SKM-1 (cell line): ENCODE results near the gene GJC1.

ENCODE experiments used
- DNase-seq: peaks from one replicate; lab custom pipeline; 2025; ENCODE audit not compliant: unreplicated experiment; lab: John Stamatoyannopoulos, UW

Gene GJC1

GRCh38 chr17:44779211-44780025, 50.7 kb downstream of the GJC1 start:
- peak; percentile 20 for DNase-seq

- no peak for DNase-seq
These were observed 51.4 kb downstream of the GJC1 start for GRCh38 chr17:44778656-44779210.

GRCh38 chr17:44777394-44778348, 52.4 kb downstream of the GJC1 start:
- DNase-seq, result no peak

GRCh38 chr17:44776628-44777393, 53.3 kb downstream of the GJC1 start:
- no peak for DNase-seq

GRCh38 chr17:44775838-44776621, 54.1 kb downstream of the GJC1 start:
- DNase-seq, result no peak

- DNase-seq, result peak; percentile 92
These were observed 54.8 kb downstream of the GJC1 start for GRCh38 chr17:44775136-44775837.

GRCh38 chr17:44774271-44775135, 55.6 kb downstream of the GJC1 start:
- DNase-seq, result peak; percentile 55

- DNase-seq, result no peak
These were observed 56.9 kb downstream of the GJC1 start for GRCh38 chr17:44773140-44773539.

GRCh38 chr17:44772308-44773045, 57.6 kb downstream of the GJC1 start:
- DNase-seq, result no peak

- DNase-seq, result no peak
These were observed 59.7 kb downstream of the GJC1 start for GRCh38 chr17:44770166-44770925.

- DNase-seq, result no peak
These were observed 60.4 kb downstream of the GJC1 start for GRCh38 chr17:44769647-44770084.

- DNase-seq, result no peak
These were observed 60.9 kb downstream of the GJC1 start for GRCh38 chr17:44769230-44769629.

- DNase-seq, result peak; percentile 28
These were observed 61.5 kb downstream of the GJC1 start for GRCh38 chr17:44768505-44769142.

GRCh38 chr17:44767493-44767892, 62.6 kb downstream of the GJC1 start:
- DNase-seq, result no peak

- no peak for DNase-seq
These were observed 63.6 kb downstream of the GJC1 start for GRCh38 chr17:44766409-44767038.

GRCh38 chr17:44765965-44766364, 64.1 kb downstream of the GJC1 start:
- DNase-seq, result no peak
